ENCODE results near the gene STXBP6. TPM values are rescaled to one million over a fixed set of nuclear protein-coding genes. Genes with fewer than 3 reads are reported as not detected.

STXBP6 gene
- total and polyA plus RNA-seq, 2 experiments from 2014 or later = 19.7 to 29.0 TPM

DNA sequence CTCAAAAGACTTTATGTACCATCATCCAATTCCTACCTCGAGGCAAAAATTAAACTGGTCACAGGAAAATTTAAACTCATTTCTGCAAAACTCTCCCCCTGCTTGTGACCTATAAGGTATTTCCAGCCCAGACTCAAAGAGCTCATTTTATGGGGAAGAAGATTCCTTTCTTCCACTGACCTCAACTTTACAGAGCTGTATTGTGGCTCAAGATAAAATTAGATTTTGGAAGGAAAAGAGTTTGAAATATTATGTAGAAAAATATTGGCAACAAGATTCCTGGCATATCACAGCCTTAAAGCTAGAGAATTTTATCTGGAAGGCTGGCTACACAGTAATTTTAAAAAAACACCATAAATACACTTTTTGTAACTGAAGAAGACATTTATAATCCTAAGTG is 91.7 kb downstream of the STXBP6 start (continued):
- TF ChIP-seq, protein P1, sequence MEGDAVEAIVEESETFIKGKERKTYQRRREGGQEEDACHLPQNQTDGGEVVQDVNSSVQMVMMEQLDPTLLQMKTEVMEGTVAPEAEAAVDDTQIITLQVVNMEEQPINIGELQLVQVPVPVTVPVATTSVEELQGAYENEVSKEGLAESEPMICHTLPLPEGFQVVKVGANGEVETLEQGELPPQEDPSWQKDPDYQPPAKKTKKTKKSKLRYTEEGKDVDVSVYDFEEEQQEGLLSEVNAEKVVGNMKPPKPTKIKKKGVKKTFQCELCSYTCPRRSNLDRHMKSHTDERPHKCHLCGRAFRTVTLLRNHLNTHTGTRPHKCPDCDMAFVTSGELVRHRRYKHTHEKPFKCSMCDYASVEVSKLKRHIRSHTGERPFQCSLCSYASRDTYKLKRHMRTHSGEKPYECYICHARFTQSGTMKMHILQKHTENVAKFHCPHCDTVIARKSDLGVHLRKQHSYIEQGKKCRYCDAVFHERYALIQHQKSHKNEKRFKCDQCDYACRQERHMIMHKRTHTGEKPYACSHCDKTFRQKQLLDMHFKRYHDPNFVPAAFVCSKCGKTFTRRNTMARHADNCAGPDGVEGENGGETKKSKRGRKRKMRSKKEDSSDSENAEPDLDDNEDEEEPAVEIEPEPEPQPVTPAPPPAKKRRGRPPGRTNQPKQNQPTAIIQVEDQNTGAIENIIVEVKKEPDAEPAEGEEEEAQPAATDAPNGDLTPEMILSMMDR (conservative IDR thresholded peaks at IDR 0.05; ENCODE audit: low read depth in 2 of 2) = no peak
- TF ChIP-seq, protein P2, sequence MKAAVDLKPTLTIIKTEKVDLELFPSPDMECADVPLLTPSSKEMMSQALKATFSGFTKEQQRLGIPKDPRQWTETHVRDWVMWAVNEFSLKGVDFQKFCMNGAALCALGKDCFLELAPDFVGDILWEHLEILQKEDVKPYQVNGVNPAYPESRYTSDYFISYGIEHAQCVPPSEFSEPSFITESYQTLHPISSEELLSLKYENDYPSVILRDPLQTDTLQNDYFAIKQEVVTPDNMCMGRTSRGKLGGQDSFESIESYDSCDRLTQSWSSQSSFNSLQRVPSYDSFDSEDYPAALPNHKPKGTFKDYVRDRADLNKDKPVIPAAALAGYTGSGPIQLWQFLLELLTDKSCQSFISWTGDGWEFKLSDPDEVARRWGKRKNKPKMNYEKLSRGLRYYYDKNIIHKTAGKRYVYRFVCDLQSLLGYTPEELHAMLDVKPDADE (IDR thresholded peaks at IDR 0.05) = no peak
- no peak for TF ChIP-seq STAT1 (IDR thresholded peaks at IDR 0.05; ENCODE audit: unreplicated experiment)
- TF ChIP-seq NANOG (IDR thresholded peaks at IDR 0.05; ENCODE audit: borderline replicate concordance) = no peak
- TF ChIP-seq POLR2AphosphoS5 (IDR thresholded peaks at IDR 0.05; ENCODE audit: low read depth) = no peak
- TF ChIP-seq, protein P3, sequence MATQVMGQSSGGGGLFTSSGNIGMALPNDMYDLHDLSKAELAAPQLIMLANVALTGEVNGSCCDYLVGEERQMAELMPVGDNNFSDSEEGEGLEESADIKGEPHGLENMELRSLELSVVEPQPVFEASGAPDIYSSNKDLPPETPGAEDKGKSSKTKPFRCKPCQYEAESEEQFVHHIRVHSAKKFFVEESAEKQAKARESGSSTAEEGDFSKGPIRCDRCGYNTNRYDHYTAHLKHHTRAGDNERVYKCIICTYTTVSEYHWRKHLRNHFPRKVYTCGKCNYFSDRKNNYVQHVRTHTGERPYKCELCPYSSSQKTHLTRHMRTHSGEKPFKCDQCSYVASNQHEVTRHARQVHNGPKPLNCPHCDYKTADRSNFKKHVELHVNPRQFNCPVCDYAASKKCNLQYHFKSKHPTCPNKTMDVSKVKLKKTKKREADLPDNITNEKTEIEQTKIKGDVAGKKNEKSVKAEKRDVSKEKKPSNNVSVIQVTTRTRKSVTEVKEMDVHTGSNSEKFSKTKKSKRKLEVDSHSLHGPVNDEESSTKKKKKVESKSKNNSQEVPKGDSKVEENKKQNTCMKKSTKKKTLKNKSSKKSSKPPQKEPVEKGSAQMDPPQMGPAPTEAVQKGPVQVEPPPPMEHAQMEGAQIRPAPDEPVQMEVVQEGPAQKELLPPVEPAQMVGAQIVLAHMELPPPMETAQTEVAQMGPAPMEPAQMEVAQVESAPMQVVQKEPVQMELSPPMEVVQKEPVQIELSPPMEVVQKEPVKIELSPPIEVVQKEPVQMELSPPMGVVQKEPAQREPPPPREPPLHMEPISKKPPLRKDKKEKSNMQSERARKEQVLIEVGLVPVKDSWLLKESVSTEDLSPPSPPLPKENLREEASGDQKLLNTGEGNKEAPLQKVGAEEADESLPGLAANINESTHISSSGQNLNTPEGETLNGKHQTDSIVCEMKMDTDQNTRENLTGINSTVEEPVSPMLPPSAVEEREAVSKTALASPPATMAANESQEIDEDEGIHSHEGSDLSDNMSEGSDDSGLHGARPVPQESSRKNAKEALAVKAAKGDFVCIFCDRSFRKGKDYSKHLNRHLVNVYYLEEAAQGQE (IDR thresholded peaks at IDR 0.05; ENCODE audit: unreplicated experiment) = no peak
- TF ChIP-seq ZNF331 (CRISPR knock-in tag; IDR thresholded peaks at IDR 0.05; ENCODE audit: low read depth) = no peak
- TF ChIP-seq CREB1 (CRISPR knock-in tag; IDR thresholded peaks at IDR 0.05; ENCODE audit: low read depth) = no peak
- TF ChIP-seq EZH2phosphoT487 (IDR thresholded peaks at IDR 0.05; ENCODE audit: unreplicated experiment) = no peak

DNA sequence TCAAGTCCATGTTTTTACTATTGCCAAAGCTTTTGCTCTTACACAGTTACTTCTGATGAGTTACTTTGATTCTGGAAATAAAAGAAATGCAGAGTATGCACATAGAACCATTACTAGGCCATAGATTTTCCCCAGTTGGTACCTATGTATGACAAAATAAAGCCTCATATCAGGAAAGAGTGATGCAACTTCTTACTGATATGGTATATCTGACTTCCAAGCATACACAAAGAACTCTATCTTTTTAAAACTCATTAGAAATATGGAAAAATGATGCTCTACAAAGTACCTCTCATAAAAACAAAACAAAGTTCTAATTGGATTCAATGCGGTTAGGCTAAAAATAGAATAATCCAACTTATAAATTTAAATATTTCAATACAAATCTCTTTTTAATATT is 92.1 kb downstream of the STXBP6 start:
- Histone ChIP-seq H3K4me2 (no peak overlapping the region), H4K20me1 (replicated peaks; ENCODE audit: insufficient read depth) (no peaks in the 10 kb centered on the region), H3K4me3 (no peak overlapping the region), H3K36me3 (ENCODE audit: insufficient read depth) (no peaks in the 10 kb centered on the region), H3F3A (replicated peaks; ENCODE audit: low read depth) (no peaks in the 10 kb centered on the region), H3K27me3 (ENCODE audit: insufficient read depth) (no peaks in the 10 kb centered on the region), H3K9me2 (ENCODE audit: insufficient read depth) (no peaks in the 10 kb centered on the region), H3K27ac (ENCODE audit: low read depth) (no peak overlapping the region), H3K79me2 (replicated peaks; ENCODE audit: insufficient read depth) (no peaks in the 10 kb centered on the region; the same call in 1 of the 2 replicates), H2AFZ (no peak overlapping the region), H3K4me1 (ENCODE audit: insufficient read depth) (peaks cover 19% of the 10 kb centered on the region)
- Mint-ChIP-seq H3K27ac (no peak overlapping the region), H3K36me3 (ENCODE audit: low read depth) (peaks cover 2% of the 10 kb centered on the region; the same call in 1 of the 3 replicates), H3K27me3 (ENCODE audit: insufficient read depth, low read depth, poor library complexity) (no peaks in the 10 kb centered on the region), H3K4me3 (no peak overlapping the region), H3K4me1 (peaks cover 36% of the 10 kb centered on the region), H3K9me3 (peaks cover 4% of the 10 kb centered on the region; the same call in 1 of the 3 replicates)
- TF ChIP-seq, protein P4, sequence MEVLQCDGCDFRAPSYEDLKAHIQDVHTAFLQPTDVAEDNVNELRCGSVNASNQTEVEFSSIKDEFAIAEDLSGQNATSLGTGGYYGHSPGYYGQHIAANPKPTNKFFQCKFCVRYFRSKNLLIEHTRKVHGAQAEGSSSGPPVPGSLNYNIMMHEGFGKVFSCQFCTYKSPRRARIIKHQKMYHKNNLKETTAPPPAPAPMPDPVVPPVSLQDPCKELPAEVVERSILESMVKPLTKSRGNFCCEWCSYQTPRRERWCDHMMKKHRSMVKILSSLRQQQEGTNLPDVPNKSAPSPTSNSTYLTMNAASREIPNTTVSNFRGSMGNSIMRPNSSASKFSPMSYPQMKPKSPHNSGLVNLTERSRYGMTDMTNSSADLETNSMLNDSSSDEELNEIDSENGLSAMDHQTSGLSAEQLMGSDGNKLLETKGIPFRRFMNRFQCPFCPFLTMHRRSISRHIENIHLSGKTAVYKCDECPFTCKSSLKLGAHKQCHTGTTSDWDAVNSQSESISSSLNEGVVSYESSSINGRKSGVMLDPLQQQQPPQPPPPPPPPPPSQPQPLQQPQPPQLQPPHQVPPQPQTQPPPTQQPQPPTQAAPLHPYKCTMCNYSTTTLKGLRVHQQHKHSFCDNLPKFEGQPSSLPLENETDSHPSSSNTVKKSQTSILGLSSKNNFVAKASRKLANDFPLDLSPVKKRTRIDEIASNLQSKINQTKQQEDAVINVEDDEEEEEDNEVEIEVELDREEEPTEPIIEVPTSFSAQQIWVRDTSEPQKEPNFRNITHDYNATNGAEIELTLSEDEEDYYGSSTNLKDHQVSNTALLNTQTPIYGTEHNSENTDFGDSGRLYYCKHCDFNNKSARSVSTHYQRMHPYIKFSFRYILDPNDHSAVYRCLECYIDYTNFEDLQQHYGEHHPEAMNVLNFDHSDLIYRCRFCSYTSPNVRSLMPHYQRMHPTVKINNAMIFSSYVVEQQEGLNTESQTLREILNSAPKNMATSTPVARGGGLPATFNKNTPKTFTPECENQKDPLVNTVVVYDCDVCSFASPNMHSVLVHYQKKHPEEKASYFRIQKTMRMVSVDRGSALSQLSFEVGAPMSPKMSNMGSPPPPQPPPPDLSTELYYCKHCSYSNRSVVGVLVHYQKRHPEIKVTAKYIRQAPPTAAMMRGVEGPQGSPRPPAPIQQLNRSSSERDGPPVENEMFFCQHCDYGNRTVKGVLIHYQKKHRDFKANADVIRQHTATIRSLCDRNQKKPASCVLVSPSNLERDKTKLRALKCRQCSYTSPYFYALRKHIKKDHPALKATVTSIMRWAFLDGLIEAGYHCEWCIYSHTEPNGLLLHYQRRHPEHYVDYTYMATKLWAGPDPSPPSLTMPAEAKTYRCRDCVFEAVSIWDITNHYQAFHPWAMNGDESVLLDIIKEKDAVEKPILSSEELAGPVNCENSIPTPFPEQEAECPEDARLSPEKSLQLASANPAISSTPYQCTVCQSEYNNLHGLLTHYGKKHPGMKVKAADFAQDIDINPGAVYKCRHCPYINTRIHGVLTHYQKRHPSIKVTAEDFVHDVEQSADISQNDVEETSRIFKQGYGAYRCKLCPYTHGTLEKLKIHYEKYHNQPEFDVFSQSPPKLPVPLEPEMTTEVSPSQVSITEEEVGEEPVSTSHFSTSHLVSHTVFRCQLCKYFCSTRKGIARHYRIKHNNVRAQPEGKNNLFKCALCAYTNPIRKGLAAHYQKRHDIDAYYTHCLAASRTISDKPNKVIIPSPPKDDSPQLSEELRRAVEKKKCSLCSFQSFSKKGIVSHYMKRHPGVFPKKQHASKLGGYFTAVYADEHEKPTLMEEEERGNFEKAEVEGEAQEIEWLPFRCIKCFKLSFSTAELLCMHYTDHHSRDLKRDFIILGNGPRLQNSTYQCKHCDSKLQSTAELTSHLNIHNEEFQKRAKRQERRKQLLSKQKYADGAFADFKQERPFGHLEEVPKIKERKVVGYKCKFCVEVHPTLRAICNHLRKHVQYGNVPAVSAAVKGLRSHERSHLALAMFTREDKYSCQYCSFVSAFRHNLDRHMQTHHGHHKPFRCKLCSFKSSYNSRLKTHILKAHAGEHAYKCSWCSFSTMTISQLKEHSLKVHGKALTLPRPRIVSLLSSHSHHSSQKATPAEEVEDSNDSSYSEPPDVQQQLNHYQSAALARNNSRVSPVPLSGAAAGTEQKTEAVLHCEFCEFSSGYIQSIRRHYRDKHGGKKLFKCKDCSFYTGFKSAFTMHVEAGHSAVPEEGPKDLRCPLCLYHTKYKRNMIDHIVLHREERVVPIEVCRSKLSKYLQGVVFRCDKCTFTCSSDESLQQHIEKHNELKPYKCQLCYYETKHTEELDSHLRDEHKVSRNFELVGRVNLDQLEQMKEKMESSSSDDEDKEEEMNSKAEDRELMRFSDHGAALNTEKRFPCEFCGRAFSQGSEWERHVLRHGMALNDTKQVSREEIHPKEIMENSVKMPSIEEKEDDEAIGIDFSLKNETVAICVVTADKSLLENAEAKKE (CRISPR knock-in tag; IDR thresholded peaks at IDR 0.05) = no peak
- no peak for TF ChIP-seq JUNB (IDR thresholded peaks at IDR 0.05; ENCODE audit: unreplicated experiment)
- TF ChIP-seq, protein P1 (conservative IDR thresholded peaks at IDR 0.05; ENCODE audit: low read depth in 2 of 2) = no peak
- ATAC-seq (no peak), DNase-seq (ENCODE audit: low spot score) (no peak)

Measured in GM23338 (cell line).